Endothelial cell of umbilical vein (primary cell): ENCODE results near the gene CD200R1. TPM values are rescaled to one million over a fixed set of nuclear protein-coding genes. Genes with fewer than 3 reads are reported as not detected.

Experiments
- BruUV-seq: library from RNA; stranded (reverse); fragments of 400-500 nt; replicated peaks from 2 replicates; lab custom pipeline; 2021; lab: Mats Ljungman, UMichigan
- CTCF ChIA-PET: fragments of 300-600, 350-600 bp; sonication (Branson Sonifier 250); formaldehyde crosslinking; loops from one replicate; lab custom pipeline; 2021; ENCODE audit warnings: antibody characterized with exemption, inconsistent platforms; lab: Charles Lee
- POLR2A ChIA-PET: fragments of 300-600, 350-600 bp; sonication (Branson Sonifier 250); formaldehyde crosslinking; loops from one replicate; lab custom pipeline; 2021; ENCODE audit warnings: antibody characterized with exemption, inconsistent platforms; lab: Charles Lee
- DNase-seq: peaks from one replicate; pipeline ENCODE4 v3.0.0-alpha.2; 2011; ENCODE audit warnings: low read depth, low spot score
- FAIRE-seq: peaks from 2 replicates; lab custom pipeline; 2011; peaks lifted over from hg19 to GRCh38; lab: Jason Lieb, UNC
- H2AFZ ChIP-seq: 2 replicates; pipeline ENCODE4 v1.6.0; 2012; ENCODE audit warnings: low read depth, low read length, control low read depth, inconsistent platforms
- H3K27ac ChIP-seq: 2 replicates; pipeline ENCODE4 v1.5.1; 2011; ENCODE audit warnings: low read depth, mild to moderate bottlenecking, control low read depth, low read length, moderate library complexity; ENCODE audit not compliant: insufficient read depth
- H3K27me3 ChIP-seq, 2 experiments: 2 replicates each; pipeline versions ENCODE4 v1.6.0 to v1.6.1; 2011; ENCODE audit warnings: low read length in 2 of 2, mixed read lengths in 1 of 2; ENCODE audit not compliant: control insufficient read depth in 2 of 2, insufficient read depth in 2 of 2
- H3K36me3 ChIP-seq, 2 experiments: 2 replicates in 1 of 2; 3 replicates in 1 of 2; pipeline ENCODE4 v1.5.1; 2011; ENCODE audit warnings: low read length in 2 of 2, mild to moderate bottlenecking in 1 of 2, moderate library complexity in 1 of 2; ENCODE audit not compliant: control insufficient read depth in 2 of 2, insufficient read depth in 2 of 2; ENCODE audit errors: extremely low read depth in 1 of 2
- H3K4me1 ChIP-seq: 3 replicates; pipeline ENCODE4 v1.5.1; 2011; ENCODE audit warnings: mild to moderate bottlenecking, low read length; ENCODE audit not compliant: control insufficient read depth, insufficient read depth; ENCODE audit errors: extremely low read depth
- H3K4me2 ChIP-seq: 2 replicates; pipeline ENCODE4 v1.6.1; 2011; ENCODE audit warnings: low read length, control low read depth, mixed read lengths; ENCODE audit not compliant: insufficient read depth
- H3K4me3 ChIP-seq, 3 experiments: fragments of 200-600 bp in 1 of 3; sonication (generic), shearing (Covaris generic) in 1 of 3; replicated peaks in 1 of 3; 2 replicates each; pipeline ENCODE4 v1.5.1; 2011 to 2016; ENCODE audit warnings: control low read depth in 3 of 3, low read length in 3 of 3, mild to moderate bottlenecking in 2 of 3, inconsistent platforms in 1 of 3, low read depth in 1 of 3, moderate library complexity in 1 of 3; ENCODE audit not compliant: insufficient read depth in 1 of 3
- H3K79me2 ChIP-seq: 2 replicates; pipeline ENCODE4 v1.6.0; 2012; ENCODE audit warnings: low read length, inconsistent platforms; ENCODE audit not compliant: control insufficient read depth, insufficient read depth
- H3K9ac ChIP-seq: replicated peaks from 2 replicates; pipeline ENCODE3; 2011; ENCODE audit warnings: low read length, control low read depth; ENCODE audit not compliant: insufficient read depth; ENCODE audit errors: extremely low read depth
- H3K9me1 ChIP-seq: replicated peaks from 3 replicates; pipeline ENCODE4 v1.6.0; 2011; ENCODE audit warnings: mild to moderate bottlenecking, low read length; ENCODE audit not compliant: control insufficient read depth, insufficient read depth; ENCODE audit errors: extremely low read depth
- H3K9me3 ChIP-seq: replicated peaks from 2 replicates; pipeline ENCODE4 v1.5.1; 2012; ENCODE audit warnings: low read length, inconsistent platforms; ENCODE audit not compliant: control insufficient read depth, insufficient read depth
- H4K20me1 ChIP-seq: replicated peaks from 2 replicates; pipeline ENCODE3; 2011; ENCODE audit warnings: mild to moderate bottlenecking, low read length; ENCODE audit not compliant: control insufficient read depth, insufficient read depth; ENCODE audit errors: extremely low read depth
- CTCF ChIP-seq, 2 donors: IDR thresholded peaks; 1 replicate in 1 of 2; 2 replicates in 1 of 2; pipeline ENCODE4 v1.5.1; 2011; ENCODE audit warnings: low read length in 2 of 2, mild to moderate bottlenecking in 2 of 2, moderate library complexity in 2 of 2, control low read depth in 1 of 2, inconsistent platforms in 1 of 2, low read depth in 1 of 2; ENCODE audit not compliant: insufficient read depth in 1 of 2; ENCODE audit errors: extremely low read depth in 1 of 2
- EZH2 ChIP-seq: IDR thresholded peaks from 2 replicates; pipeline ENCODE4 v1.6.1; 2012; ENCODE audit warnings: borderline replicate concordance, low read depth, mild to moderate bottlenecking, moderate library complexity, low read length, inconsistent platforms; ENCODE audit not compliant: severe bottlenecking
- FOS ChIP-seq: IDR thresholded peaks from 2 replicates; pipeline ENCODE4 v1.6.1; 2011; ENCODE audit warnings: mild to moderate bottlenecking, low read length, moderate library complexity, borderline replicate concordance; ENCODE audit not compliant: insufficient read depth
- GATA2 ChIP-seq: IDR thresholded peaks from 2 replicates; pipeline ENCODE4 v1.7.0; 2011; ENCODE audit warnings: low read depth, mild to moderate bottlenecking, moderate library complexity, mixed read lengths, low read length; ENCODE audit not compliant: insufficient read length, insufficient read depth
- JUN ChIP-seq: IDR thresholded peaks from 2 replicates; pipeline ENCODE4 v1.6.1; 2011; ENCODE audit warnings: borderline replicate concordance, low read depth; ENCODE audit not compliant: insufficient read length, insufficient read depth
- MAX ChIP-seq: IDR thresholded peaks from 2 replicates; pipeline ENCODE4 v1.6.1; 2011; ENCODE audit not compliant: insufficient read depth, insufficient read length
- MYC ChIP-seq: IDR thresholded peaks from one replicate; pipeline ENCODE4 v1.6.1; 2011; ENCODE audit warnings: mild to moderate bottlenecking, low read depth, low read length
- POLR2A ChIP-seq: IDR thresholded peaks from 2 replicates; pipeline ENCODE4 v1.6.1; 2012; ENCODE audit warnings: low read depth, mild to moderate bottlenecking, control low read depth, low read length
- POLR2AphosphoS5 ChIP-seq: IDR thresholded peaks from 2 replicates; pipeline ENCODE4 v1.6.1; 2012; ENCODE audit warnings: low read depth, mild to moderate bottlenecking, control low read depth, low read length, moderate library complexity; ENCODE audit not compliant: insufficient read depth
- dilution Hi-C: fragments of 300-500 bp; cut with MboI; formaldehyde crosslinking; loops from one replicate; pipeline ENCODE4 v1.15.0; 2019; ENCODE audit warnings: low sequenced_read_pairs; ENCODE audit not compliant: extremely low pct_ligation_motif_present
- intact Hi-C: fragments of 100-400 bp; cut with micrococcal nuclease; formaldehyde crosslinking; loops from one replicate; pipeline ENCODE4 v1.10.0; 2022
- polyA plus RNA-seq, 4 experiments: library from polyadenylated mRNA; depleted of rRNA in 3 of 4; stranded (reverse) in 3 of 4; unstranded in 1 of 4; fragments of >200 nt; gene quantifications; 2 replicates each; pipeline versions ENCODE4 v1.2.1 to v1.2.3, GENCODE V29; 2011 to 2012; ENCODE audit warnings: missing spikeins in 1 of 4
- total RNA-seq: library from RNA; stranded (reverse); gene quantifications from 2 replicates; pipeline ENCODE4 v1.2.3, GENCODE V29; 2021

CD200R1 gene
- total and polyA plus RNA-seq, 2 donors (not counting 3 experiments of a cell fraction or from before 2014, with no cell fraction given): not detected

- Histone ChIP-seq H3K27me3 (peaks cover 0 to 2% of the 10 kb centered on the region in 2 experiments), H3K9me1 (no peaks in the 10 kb centered on the region), H3K9ac (no peak overlapping the region), H3K9me3 (no peaks in the 10 kb centered on the region), H3K4me3 (no peak overlapping the region), H3K36me3 (no peaks in the 10 kb centered on the region), H2AFZ (no peak overlapping the region), H3K4me1 (no peaks in the 10 kb centered on the region), H3K79me2 (no peaks in the 10 kb centered on the region), H4K20me1 (no peaks in the 10 kb centered on the region), H3K4me2 (no peak overlapping the region), H3K27ac (no peak overlapping the region)
- no peak for DNase-seq
- ChIA-PET CTCF (interaction anchor here (1.1 kb wide), 1 partner anchor 196 kb away, joined by 3 read pairs; no protein-coding TSS in a partner anchor), POLR2A (no interaction called here)
- dilution Hi-C loops (no loop called here), intact Hi-C loops (no loop called here)
- TF ChIP-seq FOS (no peak), MYC (no peak), MAX (no peak), GATA2 (no peak), POLR2A (no peak), JUN (no peak), POLR2AphosphoS5 (no peak), CTCF (IDR thresholded peaks at IDR 0.05; ENCODE audit: extremely low read depth in 1 of 2, insufficient read depth in 1 of 2, low read depth in 1 of 2, low read length in 2 of 2) (no peak), EZH2 (no peak)
- no TSS peak for BruUV-seq
- FAIRE-seq: no peak
These were observed 44.1 kb downstream of the CD200R1 start for GRCh38 chr3:112930771-112931170.
